ENCODE measurements around the gene OPTC. TPM values are rescaled to one million over a fixed set of nuclear protein-coding genes. Genes with fewer than 3 reads are reported as not detected.

OPTC gene
- total and polyA plus RNA-seq, 2 of the 13 experiments (the other 11 are each of a cell fraction or from before 2014, with no cell fraction given) = not detected

DNA sequence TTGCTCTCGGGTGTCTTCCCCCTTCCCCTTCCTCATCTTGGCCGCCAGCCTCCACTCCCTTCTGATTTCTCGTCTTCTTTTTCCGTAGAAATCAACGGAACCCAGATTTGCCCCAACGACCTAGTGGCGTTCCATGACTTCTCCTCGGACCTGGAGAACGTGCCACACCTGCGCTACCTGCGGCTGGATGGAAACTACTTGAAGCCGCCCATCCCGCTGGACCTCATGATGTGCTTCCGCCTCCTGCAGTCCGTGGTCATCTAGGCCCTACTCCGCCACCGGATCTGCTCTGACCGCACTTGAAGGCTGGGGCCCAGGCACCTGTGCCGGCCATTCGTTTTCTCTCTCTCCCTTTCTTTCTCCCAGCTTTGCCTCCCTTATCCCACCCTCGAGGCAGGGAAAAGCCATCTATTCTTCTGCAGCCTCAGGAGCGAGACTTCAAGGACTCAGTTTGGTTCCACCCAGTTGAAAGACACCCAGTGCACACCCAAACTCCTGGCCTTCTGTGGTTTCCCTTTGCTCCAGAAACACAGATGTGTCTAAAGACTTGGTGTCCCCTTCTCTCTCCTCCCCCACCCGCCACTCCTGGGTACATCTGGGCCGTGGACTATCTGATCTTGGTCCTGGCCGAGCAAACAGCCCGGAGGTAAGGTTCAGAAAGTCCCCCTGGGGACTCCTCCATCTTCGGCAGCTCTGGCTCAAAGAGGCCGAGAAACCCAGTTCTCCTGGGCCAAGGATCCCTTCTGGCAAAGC lies 7.2 kb upstream of the OPTC start:
- Histone ChIP-seq H3K27me3 (ENCODE audit: control insufficient read depth in 1 of 2, insufficient read depth in 2 of 2, low read length in 2 of 2) (peaks cover 2 to 23% of the 10 kb centered on the region in 2 experiments; a peak in 3 of 5 replicates), H3K36me3 (replicated peaks in 1 of 2; ENCODE audit: control insufficient read depth in 1 of 2, insufficient read depth in 2 of 2, low read length in 2 of 2) (no peaks in the 10 kb centered on the region), H3K9me3 (ENCODE audit: low read length) (no peaks in the 10 kb centered on the region), H3K27ac (ENCODE audit: extremely low read length, insufficient read depth, low read length) (no peak overlapping the region), H3K9ac (ENCODE audit: insufficient read depth, low read depth, low read length) (no peak overlapping the region), H3K4me1 (ENCODE audit: insufficient read depth, low read length) (no peaks in the 10 kb centered on the region), H3K4me2 (ENCODE audit: low read depth, low read length) (no peak overlapping the region), H2AFZ (ENCODE audit: low read length) (no peak overlapping the region), H3K4me3 (replicated peaks in 1 of 3; ENCODE audit: insufficient read depth in 1 of 3, low read depth in 2 of 3, low read length in 3 of 3) (no peak overlapping the region), H3K79me2 (ENCODE audit: insufficient read depth, low read length) (no peaks in the 10 kb centered on the region), H4K20me1 (ENCODE audit: insufficient read depth, low read length) (no peaks in the 10 kb centered on the region)
- FAIRE-seq (no peak), DNase-seq (ENCODE audit: low spot score) (no peak), ATAC-seq (no peak)
- ChIA-PET CTCF (ENCODE audit: low intra/inter-chr PET ratio, low total read pairs) (interaction anchor here (1.9 to 2.0 kb wide), 2 partner anchors 147 to 220 kb away, joined by 8 to 26 read pairs; no protein-coding TSS in a partner anchor), POLR2A (no interaction called here)
- intact Hi-C loops (cut with micrococcal nuclease; ENCODE audit: unreplicated experiment) (loop anchor here (1.0 to 5.0 kb wide), 2 partner anchors 146 to 214 kb away; no protein-coding TSS in a partner anchor), in situ Hi-C loops (cut with HindIII; ENCODE audit: extremely low pct_ligation_motif_present, low pct_unique_long_range_greater_than_20kb) (loop anchor here (5.0 to 10.0 kb wide), 2 partner anchors 144 to 212 kb away; no protein-coding TSS in a partner anchor)
- no TSS peak for BruUV-seq (replicated peaks)
- 72% methylated on average over 28 of the region's 28 CpGs for WGBS (ENCODE audit: low lambda C conversion rate)
- TF ChIP-seq DMTF1 (CRISPR knock-in tag; IDR thresholded peaks at IDR 0.05) (no peak), BORCS8-MEF2B (CRISPR knock-in tag; IDR thresholded peaks at IDR 0.05) (no peak), CENPT (CRISPR knock-in tag; IDR thresholded peaks at IDR 0.05; ENCODE audit: low read depth) (no peak), MTF2 (CRISPR knock-in tag; IDR thresholded peaks at IDR 0.05; ENCODE audit: borderline replicate concordance) (no peak), ZNF343 (CRISPR knock-in tag; IDR thresholded peaks at IDR 0.05) (no peak), U2AF1 (optimal IDR thresholded peaks at IDR 0.05; ENCODE audit: low read depth, low read length) (no peak), ZSCAN20 (CRISPR knock-in tag; IDR thresholded peaks at IDR 0.05; ENCODE audit: borderline replicate concordance) (no peak), ATM (IDR thresholded peaks at IDR 0.05; ENCODE audit: borderline replicate concordance) (no peak), UBTF (CRISPR knock-in tag; IDR thresholded peaks at IDR 0.05) (no peak), KLF12 (CRISPR knock-in tag; IDR thresholded peaks at IDR 0.05; ENCODE audit: borderline replicate concordance) (no peak), NFE2 (CRISPR knock-in tag; IDR thresholded peaks at IDR 0.05) (no peak), FOSL1 (CRISPR knock-in tag; IDR thresholded peaks at IDR 0.05; ENCODE audit: borderline replicate concordance) (no peak), MBD4 (IDR thresholded peaks at IDR 0.05; ENCODE audit: borderline replicate concordance, low read length) (no peak), GZF1 (CRISPR knock-in tag; IDR thresholded peaks at IDR 0.05) (no peak), ZSCAN21 (CRISPR knock-in tag; IDR thresholded peaks at IDR 0.05; ENCODE audit: borderline replicate concordance) (no peak), YEATS2 (CRISPR knock-in tag; IDR thresholded peaks at IDR 0.05; ENCODE audit: borderline replicate concordance) (no peak), ZNF747 (CRISPR knock-in tag; IDR thresholded peaks at IDR 0.05; ENCODE audit: borderline replicate concordance) (no peak), XRCC5 (optimal IDR thresholded peaks at IDR 0.05; ENCODE audit: low read length) (no peak)
- TF ChIP-seq, protein P1, sequence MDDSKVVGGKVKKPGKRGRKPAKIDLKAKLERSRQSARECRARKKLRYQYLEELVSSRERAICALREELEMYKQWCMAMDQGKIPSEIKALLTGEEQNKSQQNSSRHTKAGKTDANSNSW (CRISPR knock-in tag; IDR thresholded peaks at IDR 0.05; ENCODE audit: borderline replicate concordance) = no peak

Data from HepG2 (cell line).